K562 (cell line): ENCODE results near the gene EMC1. TPM values are rescaled to one million over a fixed set of nuclear protein-coding genes. Genes with fewer than 3 reads are reported as not detected.
A peak's percentile ranks its signal among the peaks of the same experiment; 100 is the strongest.

ENCODE experiments used
- ATAC-seq: fragments of 200-7000 bp; cut with Tn5 transposase; 3 replicates; pipeline ENCODE4 v1.9.1; 2020; ENCODE audit warnings: moderate library complexity
- BruUV-seq: library from RNA; stranded (reverse); fragments of 400-500 nt; replicated peaks from 2 replicates; lab custom pipeline; 2021; lab: Mats Ljungman, UMichigan
- CTCF ChIA-PET: fragments of 300-600 bp; formaldehyde crosslinking; extraction: SDS; loops from one replicate; lab custom pipeline; 2021; ENCODE audit warnings: low intra/inter-chr PET ratio; lab: Yijun Ruan, JAX
- POLR2A ChIA-PET: fragments of 300-600, 350-650 bp; sonication (Branson Sonifier 250); formaldehyde crosslinking; extraction: SDS; loops from one replicate; lab custom pipeline; 2021; ENCODE audit warnings: antibody characterized with exemption, inconsistent platforms; lab: Yijun Ruan, JAX
- DNase-seq, 4 experiments: peaks; one replicate each; pipeline versions ENCODE4 v3.0.0 to v3.0.0-alpha.2; 2011 to 2018; ENCODE audit warnings: low spot score in 3 of 4, mixed read lengths in 3 of 4; ENCODE audit errors: extremely low read depth in 1 of 4
- FAIRE-seq: peaks from 2 replicates; lab custom pipeline; 2011; peaks lifted over from hg19 to GRCh38; lab: Jason Lieb, UNC
- H2AFZ ChIP-seq: 2 replicates; pipeline ENCODE4 v1.6.0; 2011; ENCODE audit warnings: low read depth, low read length, control low read depth, inconsistent platforms
- H3K27ac ChIP-seq: fragments of 200-600 bp; 3 replicates; pipeline ENCODE4 v1.8.0; 2011; ENCODE audit warnings: low read depth, mild to moderate bottlenecking, control low read depth, inconsistent platforms, low read length, moderate library complexity, mixed read lengths; ENCODE audit errors: extremely low read depth
- H3K27me3 ChIP-seq, 2 experiments: fragments of 300-600 bp in 1 of 2; 2 replicates in 1 of 2; 3 replicates in 1 of 2; pipeline versions ENCODE4 v1.6.0 to v1.8.0; 2011; ENCODE audit warnings: inconsistent platforms in 2 of 2, low read length in 2 of 2, mild to moderate bottlenecking in 1 of 2, mixed read lengths in 1 of 2, moderate library complexity in 1 of 2; ENCODE audit not compliant: control insufficient read depth in 2 of 2, insufficient read depth in 2 of 2
- H3K36me3 ChIP-seq: fragments of 300-600 bp; 3 replicates; pipeline ENCODE4 v1.8.0; 2011; ENCODE audit warnings: mild to moderate bottlenecking, low read length, inconsistent platforms; ENCODE audit not compliant: control insufficient read depth, insufficient read depth
- H3K4me1 ChIP-seq, 2 experiments: fragments of 200-600 bp in 1 of 2; replicated peaks in 1 of 2; 2 replicates in 1 of 2; 3 replicates in 1 of 2; pipeline versions ENCODE4 v1.5.1 to v1.8.0; 2011; ENCODE audit warnings: inconsistent platforms in 2 of 2, low read length in 2 of 2, mild to moderate bottlenecking in 1 of 2, mixed read lengths in 1 of 2, moderate library complexity in 1 of 2; ENCODE audit not compliant: control insufficient read depth in 2 of 2, insufficient read depth in 2 of 2
- H3K4me2 ChIP-seq: 2 replicates; pipeline ENCODE4 v1.6.1; 2011; ENCODE audit warnings: low read length, control low read depth, inconsistent platforms, mixed read lengths; ENCODE audit not compliant: insufficient read depth
- H3K4me3 ChIP-seq: fragments of 200-600 bp; sonication (generic), shearing (Covaris generic); 2 replicates; pipeline ENCODE4 v1.5.1; 2016; ENCODE audit warnings: control low read depth, inconsistent platforms
- H3K79me2 ChIP-seq: fragments of 200-600 bp; 3 replicates; pipeline ENCODE4 v1.8.0; 2011; ENCODE audit warnings: low read length, inconsistent platforms; ENCODE audit not compliant: control insufficient read depth, insufficient read depth
- H3K9ac ChIP-seq, 2 experiments: 2 replicates each; pipeline versions ENCODE4 v1.6.0 to v1.6.1; 2011; ENCODE audit warnings: low read depth in 2 of 2, low read length in 2 of 2, control low read depth in 1 of 2, inconsistent platforms in 1 of 2, mild to moderate bottlenecking in 1 of 2, mixed read lengths in 1 of 2; ENCODE audit not compliant: insufficient read depth in 1 of 2
- H3K9me1 ChIP-seq: one replicate; pipeline ENCODE4 v1.6.0; 2011; ENCODE audit warnings: inconsistent platforms, mild to moderate bottlenecking, low read length, moderate library complexity; ENCODE audit not compliant: control insufficient read depth, insufficient read depth
- H3K9me3 ChIP-seq: replicated peaks from 2 replicates; pipeline ENCODE4 v1.5.1; 2011; ENCODE audit warnings: low read depth, low read length, inconsistent platforms; ENCODE audit not compliant: control insufficient read depth, insufficient read depth
- H4K20me1 ChIP-seq: replicated peaks from 2 replicates; pipeline ENCODE4 v1.6.1; 2011; ENCODE audit warnings: low read length, inconsistent platforms, mixed read lengths; ENCODE audit not compliant: control insufficient read depth, insufficient read depth
- BCLAF1 ChIP-seq, 2 experiments: fragments of 450-650 bp in 1 of 2; IDR thresholded peaks; 2 replicates each; pipeline ENCODE4 v1.6.1; 2011 to 2017; ENCODE audit warnings: low read depth in 2 of 2, antibody characterized with exemption in 1 of 2, borderline replicate concordance in 1 of 2, low read length in 1 of 2, mild to moderate bottlenecking in 1 of 2, mixed read lengths in 1 of 2; ENCODE audit not compliant: control insufficient read depth in 1 of 2
- ERF ChIP-seq: fragments of 450-650 bp; formaldehyde crosslinking; IDR thresholded peaks from 2 replicates; pipeline ENCODE4 v1.4.0; 2020; ENCODE audit warnings: mild to moderate bottlenecking, mixed read lengths
- ZKSCAN1 ChIP-seq: fragments of 150-350 bp; IDR thresholded peaks from 2 replicates; pipeline ENCODE4 v1.6.1; 2016; ENCODE audit warnings: low read depth, low read length
- ZNF24 ChIP-seq: fragments of 450-650 bp; IDR thresholded peaks from 2 replicates; pipeline ENCODE4 v1.6.1; 2016
- ZNF644 ChIP-seq: fragments of 200-800 bp; sonication (Bioruptor generic); IDR thresholded peaks from 2 replicates; pipeline ENCODE4 v1.6.1; 2016; ENCODE audit warnings: low read depth, missing genetic modification characterization, missing compliant biosample characterization
- ZNF778 ChIP-seq: fragments of 450-650 bp; formaldehyde crosslinking; IDR thresholded peaks from 2 replicates; pipeline ENCODE4 v1.4.0; 2020; ENCODE audit warnings: mild to moderate bottlenecking, moderate library complexity
- WGBS: fragments of 100-300 bp; shearing (Covaris generic); methylation state at CpG from one replicate; pipeline ENCODE4 v1.1.6; 2016; ENCODE audit warnings: low coverage, mixed read lengths; ENCODE audit not compliant: insufficient coverage; ENCODE audit errors: missing lambda C conversion rate; 5-methylcytosine and 5-hydroxymethylcytosine counted together
- in situ Hi-C: fragments of 300-500 bp; cut with MboI; formaldehyde crosslinking; loops from 4 replicates; pipeline ENCODE4 v1.15.0; 2018; ENCODE audit warnings: inconsistent platforms, mixed read lengths
- intact Hi-C: fragments of 100-400 bp; cut with micrococcal nuclease; formaldehyde crosslinking; loops from 2 replicates; pipeline ENCODE4 v1.14.2; 2022
- polyA plus RNA-seq, 8 experiments: library from polyadenylated mRNA; depleted of rRNA in 4 of 8; stranded (reverse) in 5 of 8; unstranded in 3 of 8; fragments of >200 nt; fragmentation: Nextera tagmentation in 2 of 8; fragmentation: Illumina TruSeq in 1 of 8; extraction: Ambion mirVana in 2 of 8; extraction: Trizol in 1 of 8; gene quantifications; 2 replicates each; pipeline versions ENCODE4 v1.2.1 to v1.2.3, GENCODE V29; 2011 to 2014; ENCODE audit warnings: inconsistent platforms in 1 of 8, missing spikeins in 1 of 8
- total RNA-seq, 7 experiments: library from RNA; depleted of rRNA in 6 of 7; stranded (reverse); fragments of >200 nt in 6 of 7; fragmentation: Illumina TruSeq in 2 of 7; extraction: Trizol in 2 of 7; gene quantifications; 2 replicates each; pipeline versions ENCODE4 v1.2.1 to v1.2.3, GENCODE V29; 2011 to 2021; ENCODE audit warnings: low replicate concordance in 1 of 7

The EMC1 gene
- total and polyA plus RNA-seq, 9 of the 15 experiments (the other 6 are each of a cell fraction or from before 2014, with no cell fraction given), result 17.8 to 88.2 (median 37.4) TPM

- peaks cover 0 to 8% of the 10 kb centered on the region in 2 experiments; a peak in 2 of 5 replicates for H3K4me1 ChIP-seq
- H3K9me3 ChIP-seq, result no peaks in the 10 kb centered on the region
- no peak for FAIRE-seq
- peaks cover 93% of the 10 kb centered on the region for H3K36me3 ChIP-seq
- ChIA-PET CTCF (no interaction called here), POLR2A (interaction anchor here (0.7 to 3.1 kb wide), 7 partner anchors 10 to 65 kb away, joined by 3 to 19 read pairs (median 4); no protein-coding TSS in a partner anchor)
- in situ Hi-C loops, result no loop called here
- H3K79me2 ChIP-seq, result peaks cover 37% of the 10 kb centered on the region
- H3K4me3 ChIP-seq, result no peak overlapping the region
- H4K20me1 ChIP-seq, result peaks cover 6% of the 10 kb centered on the region; the same call in 1 of the 2 replicates
- BruUV-seq, result TSS peak; percentile 0
- TF ChIP-seq ZNF778 (CRISPR knock-in tag), result no peak
- no peak for TF ChIP-seq ERF (CRISPR knock-in tag)
- TF ChIP-seq ZNF644 (tag), result no peak
- TF ChIP-seq ZNF24, result no peak
- TF ChIP-seq, all 486 proteins: peak for 0
- DNase-seq (no peak), ATAC-seq (no peak)
- Histone ChIP-seq H3K27ac (no peak overlapping the region), H3K27me3 (no peaks in the 10 kb centered on the region), H3K9me1 (no peaks in the 10 kb centered on the region), H2AFZ (no peak overlapping the region), H3K4me2 (no peak overlapping the region), H3K9ac (no peak overlapping the region)
- intact Hi-C loops, result no loop called here
- 96% methylated on average over 3 of the region's 3 CpGs for WGBS
Observed at GRCh38 chr1:19196331-19196730, 55.0 kb downstream of the EMC1 start.

GRCh38 chr1:19193004-19193403, 58.3 kb downstream of the EMC1 start:
- no peaks in the 10 kb centered on the region; a peak in 2 of 5 replicates for H3K4me1 ChIP-seq
- ATAC-seq, result no peak
- no TSS peak for BruUV-seq
- no peak overlapping the region for H3K9ac ChIP-seq
- H3K4me3 ChIP-seq, result no peak overlapping the region
- in situ Hi-C loops (no loop called here), intact Hi-C loops (no loop called here)
- DNase-seq, result no peak
- H3K36me3 ChIP-seq, result peaks cover 92% of the 10 kb centered on the region
- ChIA-PET POLR2A (interaction anchor here (0.6 to 3.7 kb wide), 7 partner anchors 8 to 110 kb away, joined by 3 to 19 read pairs (median 4); no protein-coding TSS in a partner anchor), CTCF (no interaction called here)
- WGBS, result 84% methylated on average over 3 of the region's 3 CpGs
- H3K9me3 ChIP-seq, result no peaks in the 10 kb centered on the region
- no peak overlapping the region for H3K27ac ChIP-seq
- no peaks in the 10 kb centered on the region for H3K27me3 ChIP-seq
- TF ChIP-seq ZKSCAN1, result peak; percentile 73; the same call in 1 of the 2 replicates
- no peak for TF ChIP-seq BCLAF1 (IDR thresholded peaks at IDR 0.05; ENCODE audit: borderline replicate concordance in 1 of 2, control insufficient read depth in 1 of 2, low read depth in 2 of 2, low read length in 1 of 2)
- no peak overlapping the region for H3K4me2 ChIP-seq
- H4K20me1 ChIP-seq, result no peaks in the 10 kb centered on the region
- H3K79me2 ChIP-seq, result peaks cover 18% of the 10 kb centered on the region; the same call in 2 of the 3 replicates
- no peak for FAIRE-seq
- H3K9me1 ChIP-seq, result no peaks in the 10 kb centered on the region
- no peak overlapping the region for H2AFZ ChIP-seq
